Mesodermal cell (in vitro differentiated cells): ENCODE measurements around the gene PAFAH2.

Experiments
- H3K27ac ChIP-seq: 2 replicates; pipeline ENCODE4 v1.7.0; 2013; ENCODE audit warnings: mild to moderate bottlenecking, low read depth, low read length, moderate library complexity; ENCODE audit not compliant: severe bottlenecking
- H3K36me3 ChIP-seq: 2 replicates; pipeline ENCODE4 v1.7.1; 2013; ENCODE audit warnings: mild to moderate bottlenecking, low read length, moderate library complexity; ENCODE audit not compliant: control insufficient read depth, insufficient read depth
- H3K4me1 ChIP-seq: one replicate; pipeline ENCODE4 v1.7.1; 2013; ENCODE audit warnings: mild to moderate bottlenecking, low read length; ENCODE audit not compliant: insufficient read depth, control insufficient read depth, poor library complexity, severe bottlenecking
- H3K4me3 ChIP-seq: 2 replicates; pipeline ENCODE4 v1.7.0; 2013; ENCODE audit warnings: low read length, control low read depth, mild to moderate bottlenecking; ENCODE audit not compliant: insufficient read depth, poor library complexity, severe bottlenecking; ENCODE audit errors: extremely low read depth
- H3K9me3 ChIP-seq: 2 replicates; pipeline ENCODE4 v1.7.1; 2013; ENCODE audit warnings: mild to moderate bottlenecking, low read length, moderate library complexity; ENCODE audit not compliant: control insufficient read depth
- WGBS, 2 experiments: methylation state at CpG; one replicate each; pipeline ENCODE4 v1.1.5; 2013; ENCODE audit warnings: missing lambda C conversion rate in 2 of 2; ENCODE audit not compliant: insufficient coverage in 2 of 2; 5-methylcytosine and 5-hydroxymethylcytosine counted together

The PAFAH2 gene

GRCh38 chr1:25978403-25978802 lies 19.5 kb downstream of the PAFAH2 start:
- 100% methylated on average over 2 of the region's 2 CpGs; no CpG with 5 or more reads in 1 of the 2 experiments for WGBS, 2 experiments
- H3K9me3 ChIP-seq = no peaks in the 10 kb centered on the region
- H3K4me1 ChIP-seq = no peaks in the 10 kb centered on the region
- peaks cover 82% of the 10 kb centered on the region for H3K36me3 ChIP-seq
- no peak overlapping the region for H3K27ac ChIP-seq
- H3K4me3 ChIP-seq = no peak overlapping the region

DNA sequence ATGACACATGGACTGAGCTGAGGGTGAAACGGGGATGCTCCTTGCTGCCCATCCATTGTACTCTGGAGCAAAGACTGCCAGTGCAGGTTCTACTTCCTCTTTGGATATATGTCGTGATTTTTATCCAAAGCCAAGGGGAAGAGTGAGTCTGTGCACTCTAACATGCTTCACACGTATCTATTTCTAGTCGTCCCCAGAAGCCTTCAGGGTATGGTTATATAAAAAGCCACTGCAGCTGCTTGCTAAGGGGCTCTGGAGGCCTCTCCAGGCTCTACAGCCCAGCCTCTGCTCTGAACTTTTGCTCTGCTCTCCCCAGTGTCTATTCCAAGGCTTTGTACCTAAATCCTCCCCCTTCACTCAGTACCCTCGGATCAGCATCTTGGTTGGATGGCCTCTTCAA lies 20.1 kb downstream of the PAFAH2 start:
- Histone ChIP-seq H3K9me3 (no peaks in the 10 kb centered on the region), H3K4me1 (no peaks in the 10 kb centered on the region), H3K36me3 (peaks cover 81% of the 10 kb centered on the region), H3K4me3 (no peak overlapping the region), H3K27ac (no peak overlapping the region)
- WGBS, 2 experiments = 95 to 100% methylated on average over 2 of the region's 5 CpGs

GRCh38 chr1:25973610-25974321 lies 24.1 kb downstream of the PAFAH2 start:
- Histone ChIP-seq H3K27ac (no peak overlapping the region), H3K9me3 (no peaks in the 10 kb centered on the region), H3K4me3 (no peak overlapping the region), H3K4me1 (no peaks in the 10 kb centered on the region), H3K36me3 (peaks cover 74% of the 10 kb centered on the region)
- 89 to 98% methylated on average over 5 to 6 of the region's 6 CpGs for WGBS, 2 experiments

- no CpG with 5 or more reads among the region's 1 CpG for WGBS, 2 experiments
- H3K9me3 ChIP-seq = no peaks in the 10 kb centered on the region
- no peaks in the 10 kb centered on the region for H3K4me1 ChIP-seq
- H3K27ac ChIP-seq = no peak overlapping the region
- H3K4me3 ChIP-seq = no peak overlapping the region
- H3K36me3 ChIP-seq = peaks cover 80% of the 10 kb centered on the region
Observed at GRCh38 chr1:25971811-25972180, 26.1 kb downstream of the PAFAH2 start.

DNA sequence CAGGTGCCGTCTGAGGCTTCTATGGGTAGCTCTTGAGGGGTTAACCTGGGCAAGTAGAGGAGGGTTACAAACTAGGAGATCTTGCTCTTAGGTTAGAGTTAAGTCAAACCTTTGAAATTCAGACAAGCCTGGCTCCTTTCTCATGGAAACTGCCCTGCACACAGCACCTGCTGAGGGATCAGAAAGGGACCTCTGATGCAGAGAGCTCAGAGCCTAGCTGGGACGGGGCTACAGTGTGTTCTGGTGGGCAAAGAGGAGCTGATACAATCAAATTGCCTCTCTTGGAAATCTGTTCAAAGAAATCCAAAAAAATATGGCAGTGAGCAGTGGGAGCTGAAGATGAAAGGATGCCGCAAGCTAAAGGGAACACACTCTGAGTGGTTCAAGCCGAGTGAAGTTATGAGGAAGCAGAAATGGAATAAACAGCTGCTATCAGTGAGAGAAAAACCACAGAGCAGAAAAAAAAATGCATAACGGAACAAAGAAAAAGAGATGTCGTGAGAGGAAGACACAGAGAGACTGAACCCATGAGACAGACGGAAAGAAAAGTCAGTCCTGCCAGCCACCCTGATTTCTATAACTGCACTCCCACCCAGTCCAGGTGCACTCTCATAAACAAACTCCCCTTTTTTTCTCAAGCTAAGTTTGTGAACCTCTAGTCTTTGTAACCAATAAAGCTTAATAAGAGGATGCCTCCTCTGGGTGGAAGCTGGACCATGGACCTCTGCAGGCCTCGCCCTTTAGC lies 26.6 kb downstream of the PAFAH2 start:
- H3K36me3 ChIP-seq = peaks cover 80% of the 10 kb centered on the region
- no peak overlapping the region for H3K27ac ChIP-seq
- H3K4me3 ChIP-seq = no peak overlapping the region
- no peaks in the 10 kb centered on the region for H3K4me1 ChIP-seq
- 73 to 83% methylated on average over 7 of the region's 8 CpGs for WGBS, 2 experiments
- H3K9me3 ChIP-seq = no peaks in the 10 kb centered on the region

DNA sequence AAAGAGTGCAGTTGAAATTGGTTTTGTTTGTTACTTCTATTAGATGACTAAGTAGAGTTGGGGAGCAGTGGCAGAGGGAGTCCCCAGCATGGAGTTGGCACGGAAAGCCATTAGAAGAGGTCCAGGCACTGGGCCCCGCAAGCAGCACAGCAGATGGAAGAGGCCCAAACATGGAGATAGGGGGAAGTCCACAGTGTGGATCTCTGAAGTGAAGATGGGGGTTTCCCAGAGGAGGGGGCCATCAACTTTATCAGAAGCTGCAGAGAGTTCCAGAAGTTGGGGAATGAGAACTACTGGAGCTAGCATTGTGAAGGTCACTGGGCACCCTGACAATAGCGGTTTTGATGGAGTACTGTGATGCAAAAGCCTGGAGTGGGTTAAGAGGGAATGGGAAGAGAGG lies 30.6 kb downstream of the PAFAH2 start:
- no peak overlapping the region for H3K27ac ChIP-seq
- H3K4me3 ChIP-seq = no peak overlapping the region
- no peaks in the 10 kb centered on the region for H3K9me3 ChIP-seq
- WGBS, 2 experiments = 93 to 95% methylated on average over 3 of the region's 3 CpGs
- H3K36me3 ChIP-seq = peaks cover 63% of the 10 kb centered on the region
- no peaks in the 10 kb centered on the region for H3K4me1 ChIP-seq

- no peak overlapping the region for H3K4me3 ChIP-seq
- peaks cover 3% of the 10 kb centered on the region for H3K9me3 ChIP-seq
- no peak overlapping the region for H3K27ac ChIP-seq
- WGBS, 2 experiments = 93 to 95% methylated on average over 2 of the region's 2 CpGs
- H3K36me3 ChIP-seq = peaks cover 57% of the 10 kb centered on the region
- no peaks in the 10 kb centered on the region for H3K4me1 ChIP-seq
Observed at GRCh38 chr1:25959611-25960010, 38.3 kb downstream of the PAFAH2 start.

GRCh38 chr1:25958465-25958864 lies 39.4 kb downstream of the PAFAH2 start:
- peaks cover 3% of the 10 kb centered on the region for H3K9me3 ChIP-seq
- no peak overlapping the region for H3K27ac ChIP-seq
- peaks cover 53% of the 10 kb centered on the region for H3K36me3 ChIP-seq
- H3K4me1 ChIP-seq = no peaks in the 10 kb centered on the region
- WGBS, 2 experiments = 93% methylated on average over 4 to 6 of the region's 6 CpGs
- no peak overlapping the region for H3K4me3 ChIP-seq

DNA sequence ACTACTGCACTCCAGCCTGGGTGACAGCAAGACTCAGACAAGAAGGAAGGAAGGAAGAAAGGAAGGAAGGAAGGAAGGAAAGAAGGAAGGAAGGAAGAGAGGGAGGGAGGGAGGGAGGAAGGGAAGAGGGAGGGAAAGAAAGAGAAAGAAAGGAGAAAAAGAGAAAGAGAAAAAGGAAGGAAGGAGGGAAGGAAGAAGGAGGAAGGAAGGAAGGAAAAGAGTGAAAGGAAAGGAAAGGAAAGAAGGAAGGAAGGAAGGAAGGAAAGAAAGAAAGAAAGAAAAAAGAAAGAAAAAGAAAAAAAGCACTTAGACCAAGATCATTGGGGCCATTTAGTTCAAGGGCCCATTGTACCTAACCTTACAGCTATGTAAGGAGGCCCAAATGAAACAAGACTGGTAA lies 42.3 kb downstream of the PAFAH2 start:
- Histone ChIP-seq H3K4me1 (no peaks in the 10 kb centered on the region), H3K36me3 (peaks cover 29% of the 10 kb centered on the region), H3K9me3 (peaks cover 3% of the 10 kb centered on the region), H3K4me3 (no peak overlapping the region), H3K27ac (no peak overlapping the region)

- Histone ChIP-seq H3K9me3 (peaks cover 7% of the 10 kb centered on the region), H3K27ac (no peak overlapping the region), H3K36me3 (peaks cover 21% of the 10 kb centered on the region), H3K4me3 (no peak overlapping the region), H3K4me1 (no peaks in the 10 kb centered on the region)
- WGBS, 2 experiments = 86 to 91% methylated on average over 8 of the region's 10 CpGs
Observed at GRCh38 chr1:25954282-25954938, 43.5 kb downstream of the PAFAH2 start.
